ENCODE data around the gene PPIL3. TPM values are rescaled to one million over a fixed set of nuclear protein-coding genes. Genes with fewer than 3 reads are reported as not detected.

The PPIL3 gene
- total RNA-seq, result 10 to 100 TPM; 20.1 to 32.8 TPM

GRCh38 chr2:200888704-200889625, at the start of gene PPIL3, which contains the start of gene NIF3L1:
PPIL3 (minus strand) TSS chr2:200889077; CDS start chr2:200887615, 1,462 bp downstream.
NIF3L1 (plus strand) TSS chr2:200889371; CDS start chr2:200891944, 2,573 bp downstream.
- H3K36me3 ChIP-seq, result peaks cover 4% of the 10 kb centered on the region
- intact Hi-C loops (cut with DNase I), result no loop called here
- peak within 1 kb of the TSS; percentile 99 for H3K27ac ChIP-seq
- DNase-seq, result peak; percentile 98
- H3K9me3 ChIP-seq, result no peaks in the 10 kb centered on the region
- TF ChIP-seq CTCF (IDR thresholded peaks at IDR 0.05), result no peak
- peak within 1 kb of the TSS; percentile 76 to 93 for H3K9ac ChIP-seq (ENCODE audit: low read depth in 2 of 2, low read length in 2 of 2)
- peaks cover 3% of the 10 kb centered on the region for H3K4me1 ChIP-seq
- H3K27me3 ChIP-seq, result no peaks in the 10 kb centered on the region
- peak within 1 kb of the TSS; percentile 70 for H3K4me3 ChIP-seq

- H3K27ac ChIP-seq, result no peak overlapping the region
- no peak for DNase-seq
- TF ChIP-seq CTCF (IDR thresholded peaks at IDR 0.05), result no peak
- no peaks in the 10 kb centered on the region for H3K27me3 ChIP-seq
- H3K4me1 ChIP-seq, result no peaks in the 10 kb centered on the region
- no peak overlapping the region for H3K4me3 ChIP-seq
- H3K9me3 ChIP-seq, result no peaks in the 10 kb centered on the region
- intact Hi-C loops (cut with DNase I), result no loop called here
- H3K9ac ChIP-seq (ENCODE audit: low read depth in 2 of 2, low read length in 2 of 2), result no peak overlapping the region
- no peaks in the 10 kb centered on the region for H3K36me3 ChIP-seq
These were observed 42.2 kb upstream of the PPIL3 start for GRCh38 chr2:200930947-200931626.

DNA sequence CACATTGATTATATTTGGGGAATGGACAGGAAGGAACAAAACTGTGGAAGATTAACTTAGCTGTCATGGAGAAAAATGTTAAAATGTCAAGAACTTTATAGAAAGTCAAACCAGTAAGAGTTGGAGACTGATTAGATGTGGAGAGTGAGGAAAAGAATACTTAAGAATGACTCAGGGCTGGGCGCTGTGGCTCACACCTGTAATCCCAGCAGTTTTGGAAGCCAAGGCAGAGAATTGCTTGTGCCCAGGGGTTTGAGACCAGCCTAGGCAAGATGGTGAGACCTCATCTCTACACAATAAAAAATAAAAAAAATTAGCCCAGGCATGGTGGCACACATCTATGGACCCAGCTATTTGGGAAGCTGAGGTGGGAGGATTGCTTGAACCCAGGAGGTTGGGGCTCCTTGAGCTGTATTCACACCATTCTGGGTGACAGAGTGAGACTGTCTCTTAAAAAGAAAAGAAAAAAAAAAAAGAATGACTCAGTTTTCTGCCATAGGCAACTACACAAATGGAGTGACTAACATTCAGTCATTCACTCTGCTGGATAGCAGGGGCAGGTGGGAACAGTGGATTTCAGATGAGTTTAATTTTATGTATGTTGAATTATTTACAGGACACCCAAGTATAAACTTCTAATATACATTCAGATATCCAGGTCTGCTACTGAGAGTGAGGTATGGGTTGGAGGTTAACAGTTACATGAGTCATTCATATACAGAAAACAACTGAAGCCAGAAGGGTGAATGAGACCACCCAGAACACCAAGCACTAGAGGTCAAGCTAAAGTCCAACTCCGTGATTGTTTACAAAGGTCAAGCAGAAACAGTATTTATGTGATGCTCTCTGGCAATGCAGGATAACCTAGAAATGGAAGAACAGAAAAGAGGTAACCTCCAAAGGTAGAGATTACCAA, 40.7 kb upstream of the PPIL3 start:
- H3K27ac ChIP-seq, result no peak overlapping the region
- intact Hi-C loops (cut with DNase I), result no loop called here
- H3K9ac ChIP-seq (ENCODE audit: low read depth in 2 of 2, low read length in 2 of 2), result no peak overlapping the region
- no peaks in the 10 kb centered on the region for H3K36me3 ChIP-seq
- H3K4me1 ChIP-seq, result no peaks in the 10 kb centered on the region
- DNase-seq, result no peak
- no peaks in the 10 kb centered on the region for H3K27me3 ChIP-seq
- no peak overlapping the region for H3K4me3 ChIP-seq
- no peak for TF ChIP-seq CTCF (IDR thresholded peaks at IDR 0.05)
- no peaks in the 10 kb centered on the region for H3K9me3 ChIP-seq

DNA sequence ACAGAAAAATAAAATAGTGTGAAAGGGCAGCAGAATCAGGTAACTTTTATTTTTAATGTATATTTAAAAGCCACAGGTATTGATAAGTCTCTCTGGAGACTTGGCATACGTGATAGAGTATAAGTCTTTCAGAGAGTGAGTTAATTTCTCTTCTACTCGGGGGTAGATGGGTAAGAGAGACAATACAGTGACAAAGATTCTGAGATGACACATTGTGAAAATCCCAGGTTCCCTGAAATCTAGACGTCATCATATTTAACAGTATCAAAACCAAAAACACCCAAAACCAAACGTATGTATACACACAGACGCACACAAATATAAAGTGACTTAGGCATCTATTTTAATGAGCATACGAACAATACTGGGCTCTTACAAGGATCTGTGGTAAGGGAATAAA, 33.6 kb upstream of the PPIL3 start:
- H3K36me3 ChIP-seq, result peaks cover 11% of the 10 kb centered on the region
- H3K4me1 ChIP-seq, result no peaks in the 10 kb centered on the region
- intact Hi-C loops (cut with DNase I), result no loop called here
- no peak overlapping the region for H3K27ac ChIP-seq
- no peak for TF ChIP-seq CTCF (IDR thresholded peaks at IDR 0.05)
- H3K9me3 ChIP-seq, result no peaks in the 10 kb centered on the region
- H3K27me3 ChIP-seq, result no peaks in the 10 kb centered on the region
- H3K9ac ChIP-seq (ENCODE audit: low read depth in 2 of 2, low read length in 2 of 2), result no peak overlapping the region
- no peak for DNase-seq
- H3K4me3 ChIP-seq, result no peak overlapping the region

- Histone ChIP-seq H3K27me3 (no peaks in the 10 kb centered on the region), H3K9ac (ENCODE audit: low read depth in 2 of 2, low read length in 2 of 2) (no peak overlapping the region), H3K36me3 (no peaks in the 10 kb centered on the region), H3K4me3 (no peak overlapping the region), H3K27ac (no peak overlapping the region), H3K4me1 (no peaks in the 10 kb centered on the region), H3K9me3 (no peaks in the 10 kb centered on the region)
- no peak for DNase-seq
- intact Hi-C loops (cut with DNase I), result no loop called here
- TF ChIP-seq CTCF (IDR thresholded peaks at IDR 0.05), result no peak
These were observed 24.8 kb upstream of the PPIL3 start for GRCh38 chr2:200913654-200914053.
